Thyroid gland (tissue), 4 donors: Measurements from ENCODE around the gene PIGL. TPM values are rescaled to one million over a fixed set of nuclear protein-coding genes. Genes with fewer than 3 reads are reported as not detected.
"Not testable (repeated sequence)": the region's sequence is repeated elsewhere in the genome, so short reads cannot be mapped to it uniquely, and the experiment has no call there.

ENCODE experiments used
- DNase-seq, 2 donors: peaks; one replicate each; pipeline ENCODE4 v3.0.0-alpha.2; 2019
- H3K27ac ChIP-seq, 3 donors: fragments of 200-600 bp; sonication (generic); 1 replicate in 2 of 3; 2 replicates in 1 of 3; pipeline ENCODE4 v1.5.1; 2016 to 2019; ENCODE audit warnings: mild to moderate bottlenecking in 1 of 3, moderate library complexity in 1 of 3
- H3K27me3 ChIP-seq: fragments of 200-600 bp; sonication (generic); one replicate; pipeline ENCODE4 v1.5.1; 2019
- H3K36me3 ChIP-seq, 2 donors: fragments of 200-600 bp; sonication (generic); one replicate each; pipeline ENCODE4 v1.5.1; 2016 to 2019
- H3K4me1 ChIP-seq, 2 donors: fragments of 200-600 bp; sonication (generic); one replicate each; pipeline ENCODE4 v1.5.1; 2017 to 2019
- H3K4me3 ChIP-seq, 3 donors: fragments of 200-600 bp; sonication (generic); replicated peaks in 1 of 3; 1 replicate in 2 of 3; 2 replicates in 1 of 3; pipeline ENCODE4 v1.5.1; 2016; ENCODE audit warnings: mild to moderate bottlenecking in 1 of 3
- H3K9me3 ChIP-seq: fragments of 200-600 bp; sonication (generic); one replicate; pipeline ENCODE4 v1.5.1; 2017
- CTCF ChIP-seq, 6 experiments: fragments of 200-600 bp in 3 of 6; fragments of 450-650 bp in 3 of 6; sonication (generic) in 3 of 6; IDR thresholded peaks; one replicate each; pipeline ENCODE4 v1.5.1; 2016 to 2019; ENCODE audit warnings: antibody characterized with exemption in 6 of 6, mild to moderate bottlenecking in 2 of 6, inconsistent platforms in 1 of 6, moderate library complexity in 1 of 6
- POLR2A ChIP-seq, 2 donors: fragments of 450-650 bp; IDR thresholded peaks; one replicate each; pipeline ENCODE4 v1.6.1; 2017; ENCODE audit warnings: antibody characterized with exemption in 2 of 2, mild to moderate bottlenecking in 2 of 2, moderate library complexity in 1 of 2
- WGBS, 2 donors: methylation state at CpG; one replicate each; pipeline ENCODE4 v1.1.5; 2017; 5-methylcytosine and 5-hydroxymethylcytosine counted together
- intact Hi-C: fragments of 100-400 bp; cut with DNase I; formaldehyde crosslinking; loops from one replicate; pipeline ENCODE4 v1.15.1; 2023
- total RNA-seq, 4 donors: library from RNA; depleted of rRNA; stranded (reverse); fragments of >200 nt; gene quantifications; one replicate each; pipeline ENCODE4 v1.2.3, GENCODE V29; 2016

PIGL gene
- total RNA-seq, 4 donors from 2014 or later, result 48.8 to 96.0 (median 60.9) TPM

- 57 to 62% methylated on average over 6 of the region's 6 CpGs for WGBS, 2 donors
- Histone ChIP-seq H3K4me3 (no peak overlapping the region), H3K36me3 (no peaks in the 10 kb centered on the region), H3K27me3 (no peaks in the 10 kb centered on the region), H3K27ac (peak overlapping the region; percentile 47 to 87 (median 77)), H3K4me1 (peaks cover 19 to 28% of the 10 kb centered on the region in 2 donors), H3K9me3 (no peaks in the 10 kb centered on the region)
- TF ChIP-seq CTCF (IDR thresholded peaks at IDR 0.05) (no peak), POLR2A (IDR thresholded peaks at IDR 0.05) (no peak)
- DNase-seq, result no peak
- intact Hi-C loops, result no loop called here
Observed at GRCh38 chr17:16287563-16288027, 70.6 kb downstream of the PIGL start.

GRCh38 chr17:16288860-16289571 lies 72.0 kb downstream of the PIGL start:
- Histone ChIP-seq H3K27me3 (no peaks in the 10 kb centered on the region), H3K27ac (no peak overlapping the region), H3K36me3 (no peaks in the 10 kb centered on the region), H3K9me3 (no peaks in the 10 kb centered on the region), H3K4me3 (no peak overlapping the region), H3K4me1 (peaks cover 19 to 28% of the 10 kb centered on the region in 2 donors)
- 91 to 94% methylated on average over 5 of the region's 5 CpGs for whole genome bisulfite sequencing, 2 donors
- TF ChIP-seq CTCF (IDR thresholded peaks at IDR 0.05) (no peak), POLR2A (IDR thresholded peaks at IDR 0.05) (no peak)
- no peak for DNase-seq
- intact Hi-C loops, result no loop called here

GRCh38 chr17:16293931-16294330 lies 76.9 kb downstream of the PIGL start:
- DNase-seq, result no peak
- no peaks in the 10 kb centered on the region for H3K4me1 ChIP-seq
- intact Hi-C loops, result no loop called here
- no peaks in the 10 kb centered on the region for H3K27me3 ChIP-seq
- no peaks in the 10 kb centered on the region for H3K36me3 ChIP-seq
- TF ChIP-seq CTCF (IDR thresholded peaks at IDR 0.05), result no peak
- TF ChIP-seq POLR2A (IDR thresholded peaks at IDR 0.05), result no peak
- H3K4me3 ChIP-seq, result no peak overlapping the region
- H3K9me3 ChIP-seq, result no peaks in the 10 kb centered on the region
- no peak overlapping the region for H3K27ac ChIP-seq
- 100% methylated on average over 3 of the region's 3 CpGs for WGBS, 2 donors

- TF ChIP-seq POLR2A (IDR thresholded peaks at IDR 0.05) (no peak), CTCF (IDR thresholded peaks at IDR 0.05) (no peak)
- 100% methylated on average over 2 of the region's 2 CpGs for WGBS, 2 donors
- Histone ChIP-seq H3K9me3 (no peaks in the 10 kb centered on the region), H3K4me3 (no peak overlapping the region), H3K27ac (no peak overlapping the region), H3K27me3 (no peaks in the 10 kb centered on the region), H3K4me1 (no peaks in the 10 kb centered on the region), H3K36me3 (no peaks in the 10 kb centered on the region)
- DNase-seq, result no peak
- intact Hi-C loops, result no loop called here
Observed at GRCh38 chr17:16294560-16294959, 77.5 kb downstream of the PIGL start.

- H3K9me3 ChIP-seq, intact Hi-C loops, DNase-seq, H3K27ac ChIP-seq, H3K4me1 ChIP-seq, H3K4me3 ChIP-seq, H3K36me3 ChIP-seq, H3K27me3 ChIP-seq: not testable (repeated sequence)
- WGBS, 2 donors, result 96% methylated on average over 3 of the region's 3 CpGs
Observed at GRCh38 chr17:16296072-16296471, 79.1 kb downstream of the PIGL start.
